ENCODE data around the gene EIF4E3.
A peak's percentile ranks its signal among the peaks of the same experiment; 100 is the strongest.

The EIF4E3 gene

GRCh38 chr3:71725271-71725991 is at the start of gene EIF4E3:
EIF4E3 (minus strand) TSS chr3:71725402; CDS start chr3:71725367, 35 bp downstream.
- DNase-seq (ENCODE audit: low read depth): no peak

- no peak for DNase-seq (ENCODE audit: low read depth)
Observed at GRCh38 chr3:71771884-71772283, 46.7 kb upstream of the EIF4E3 start.

DNA sequence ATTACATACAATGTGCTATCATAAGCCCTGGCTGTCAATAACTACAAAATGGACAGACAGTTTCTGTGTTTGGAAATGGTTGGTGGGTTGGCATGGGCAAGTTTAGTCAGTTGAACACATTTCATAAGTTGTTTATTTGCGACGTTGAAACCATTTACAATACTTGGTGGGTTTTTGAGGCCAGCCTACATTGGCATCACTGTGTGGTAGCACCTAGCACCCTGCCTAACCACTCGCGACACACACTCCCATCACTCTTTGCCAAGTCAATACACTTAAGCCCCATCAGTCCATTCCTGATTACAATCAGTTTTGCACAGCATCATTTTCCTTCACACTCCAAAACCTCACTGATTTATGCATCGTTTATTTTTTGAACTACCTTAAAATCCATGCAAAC is 45.9 kb upstream of the EIF4E3 start:
- no peak for DNase-seq (ENCODE audit: low read depth)

GRCh38 chr3:71763426-71763825 is 38.2 kb upstream of the EIF4E3 start:
- no peak for DNase-seq (ENCODE audit: low read depth)

DNA sequence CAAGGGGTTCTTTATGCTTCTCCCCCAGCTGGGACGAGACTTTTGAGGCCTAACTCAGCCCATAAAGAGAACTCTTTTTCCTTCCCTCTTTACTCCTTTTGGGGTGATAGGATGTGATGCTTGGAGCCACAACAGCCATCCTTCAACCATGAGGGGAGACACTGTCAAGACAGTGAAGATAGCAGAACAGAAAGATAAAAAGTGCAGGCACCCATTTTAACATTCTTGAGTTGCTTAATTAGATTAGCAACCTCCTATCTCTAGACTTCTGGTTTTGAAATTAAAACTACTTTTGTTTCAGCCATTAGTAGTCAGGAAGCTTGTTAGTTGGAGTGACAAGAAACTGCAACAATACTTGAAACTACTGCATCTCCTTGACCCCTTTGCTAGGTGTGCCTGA is 34.9 kb upstream of the EIF4E3 start:
- no peak for DNase-seq (ENCODE audit: low read depth)

- DNase-seq (ENCODE audit: low read depth): no peak
Observed at GRCh38 chr3:71759401-71759800, 34.2 kb upstream of the EIF4E3 start.

GRCh38 chr3:71758091-71758490 is 32.9 kb upstream of the EIF4E3 start:
- no peak for DNase-seq (ENCODE audit: low read depth)

DNA sequence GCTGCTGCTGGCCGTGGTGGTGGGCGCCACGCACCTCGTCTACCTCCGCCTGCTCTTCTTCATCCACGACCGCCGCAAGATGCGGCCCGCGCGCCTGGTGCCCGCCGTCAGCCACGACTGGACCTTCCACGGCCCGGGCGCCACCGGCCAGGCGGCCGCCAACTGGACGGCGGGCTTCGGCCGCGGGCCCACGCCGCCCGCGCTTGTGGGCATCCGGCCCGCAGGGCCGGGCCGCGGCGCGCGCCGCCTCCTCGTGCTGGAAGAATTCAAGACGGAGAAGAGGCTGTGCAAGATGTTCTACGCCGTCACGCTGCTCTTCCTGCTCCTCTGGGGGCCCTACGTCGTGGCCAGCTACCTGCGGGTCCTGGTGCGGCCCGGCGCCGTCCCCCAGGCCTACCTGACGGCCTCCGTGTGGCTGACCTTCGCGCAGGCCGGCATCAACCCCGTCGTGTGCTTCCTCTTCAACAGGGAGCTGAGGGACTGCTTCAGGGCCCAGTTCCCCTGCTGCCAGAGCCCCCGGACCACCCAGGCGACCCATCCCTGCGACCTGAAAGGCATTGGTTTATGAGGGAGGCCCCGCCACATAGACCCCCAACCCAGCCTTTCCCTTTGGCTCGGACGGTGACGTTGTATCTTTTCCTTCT is 29.5 kb upstream of the EIF4E3 start:
- DNase-seq (ENCODE audit: low read depth): no peak

- DNase-seq (ENCODE audit: low read depth): peak; percentile 41
Observed at GRCh38 chr3:71753701-71754609, 28.8 kb upstream of the EIF4E3 start, which contains the start of gene GPR27. GPR27 (plus strand) TSS chr3:71753855; CDS start chr3:71754050, 195 bp downstream.

DNA sequence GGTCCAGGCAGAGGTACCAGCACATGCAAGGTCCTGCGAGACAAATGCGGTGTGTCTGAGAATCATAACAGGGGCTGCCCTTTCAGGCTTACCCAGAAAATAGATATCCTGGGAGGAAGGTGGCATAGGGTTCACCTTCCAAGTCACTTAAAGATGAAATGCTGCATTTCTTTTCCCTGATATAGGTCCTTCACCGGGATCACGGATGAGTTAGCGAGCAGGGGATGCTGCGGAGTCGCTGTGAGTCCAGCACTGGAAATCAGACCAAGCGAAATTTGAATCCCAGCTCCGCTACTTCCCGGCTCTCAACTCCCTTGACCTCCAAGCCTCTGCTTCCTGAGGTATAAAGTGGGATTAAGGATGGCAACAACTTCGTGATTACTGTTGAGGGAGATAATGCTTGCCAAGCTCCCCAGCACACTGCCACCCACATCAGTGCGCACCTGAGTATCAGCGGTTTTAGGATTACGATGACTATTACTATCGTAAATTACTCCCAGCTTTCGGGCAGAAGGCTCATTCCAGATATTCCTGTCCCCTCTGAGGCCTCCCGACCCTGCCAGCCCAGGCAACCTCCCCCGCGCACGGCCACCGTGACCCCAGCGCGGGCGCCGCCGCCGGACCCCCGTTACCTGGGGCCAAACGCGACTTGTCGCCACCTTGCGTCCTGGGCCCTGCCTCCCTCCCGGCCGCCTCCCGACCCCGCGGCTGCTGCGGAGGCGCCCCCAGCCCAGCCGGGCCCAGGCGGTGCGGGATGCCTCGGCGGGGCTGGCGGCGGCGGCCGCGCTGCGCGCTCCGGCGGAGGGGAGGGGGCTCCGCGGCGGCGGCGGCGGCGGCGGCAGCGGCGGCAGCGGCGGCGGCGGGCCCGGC is 27.9 kb upstream of the EIF4E3 start:
- no peak for DNase-seq (ENCODE audit: low read depth)

GRCh38 chr3:71751602-71752001 is 26.4 kb upstream of the EIF4E3 start:
- no peak for DNase-seq (ENCODE audit: low read depth)

GRCh38 chr3:71744738-71745137 is 19.5 kb upstream of the EIF4E3 start:
- DNase-seq (ENCODE audit: low read depth): no peak

GRCh38 chr3:71742621-71743020 is 17.4 kb upstream of the EIF4E3 start:
- DNase-seq (ENCODE audit: low read depth): no peak

- DNase-seq (ENCODE audit: low read depth): no peak
Observed at GRCh38 chr3:71734881-71735280, 9.7 kb upstream of the EIF4E3 start.

- no peak for DNase-seq (ENCODE audit: low read depth)
Observed at GRCh38 chr3:71733319-71733718, 8.1 kb upstream of the EIF4E3 start.

DNA sequence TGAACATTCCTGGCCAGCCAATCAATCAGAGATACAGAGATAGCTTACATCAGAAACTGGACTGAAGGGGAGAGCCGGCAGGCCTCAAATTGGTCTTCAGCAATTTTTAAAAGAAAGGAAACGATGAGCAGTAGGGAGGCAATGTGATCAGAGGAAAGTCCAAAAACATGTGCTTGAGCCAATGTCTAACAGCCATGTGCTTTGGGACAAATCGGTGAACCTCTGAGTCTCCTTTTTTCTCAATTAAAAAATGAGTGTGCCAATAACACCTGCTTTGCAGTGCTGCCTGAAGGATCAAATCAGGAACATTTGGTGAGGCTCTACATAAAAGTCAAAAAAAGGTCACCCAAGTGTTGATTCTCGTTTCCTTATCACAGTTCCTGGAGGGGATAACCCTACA is 7.4 kb upstream of the EIF4E3 start:
- no peak for DNase-seq (ENCODE audit: low read depth)

GRCh38 chr3:71728632-71729342 is 3.6 kb upstream of the EIF4E3 start:
- no peak for DNase-seq (ENCODE audit: low read depth)

GRCh38 chr3:71726146-71726545 is 944 bp upstream of the EIF4E3 start:
- DNase-seq (ENCODE audit: low read depth): no peak

GRCh38 chr3:71724584-71725270 is 475 bp downstream of the EIF4E3 start:
- no peak for DNase-seq (ENCODE audit: low read depth)

DNA sequence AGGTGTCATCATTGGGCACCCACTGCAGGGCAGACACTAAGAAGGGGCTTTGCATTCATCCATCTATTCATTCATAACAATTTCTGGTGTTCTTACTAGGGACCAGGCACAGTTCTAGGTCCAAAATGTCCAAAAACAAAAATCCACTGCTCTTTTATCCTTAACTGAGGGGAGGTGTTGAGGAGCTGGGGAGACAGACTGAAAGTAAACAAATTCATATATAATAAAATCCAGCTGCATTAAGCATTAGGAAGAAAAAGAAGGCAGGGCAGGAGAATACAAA is 1.1 kb downstream of the EIF4E3 start:
- no peak for DNase-seq (ENCODE audit: low read depth)
